Sciatic nerve (tissue), 2 donors: ENCODE results near the gene TMEM218. TPM values are rescaled to one million over a fixed set of nuclear protein-coding genes. Genes with fewer than 3 reads are reported as not detected.

ENCODE experiments used
- ATAC-seq: fragments of 200-7000 bp; cut with Tn5 transposase; one replicate; pipeline ENCODE4 v1.9.1; 2020; ENCODE audit warnings: mild to moderate bottlenecking, moderate library complexity
- DNase-seq: peaks from one replicate; pipeline ENCODE4 v3.0.0-alpha.2; 2020; ENCODE audit warnings: low spot score
- intact Hi-C: fragments of 100-400 bp; cut with DNase I; formaldehyde crosslinking; loops from one replicate; pipeline ENCODE4 v1.14.2; 2022
- total RNA-seq: library from RNA; stranded (reverse); fragmentation: NEBNext Ultra II Directional; extraction: Animal tissue kit (Norgen Biotek cat#: 25700); gene quantifications from one replicate; pipeline ENCODE4 v1.2.1, GENCODE V29; 2021
- donor health status: DM: no; HTN: no; CAD: no.
- donor health status: DM: no; HTN: no; CAD: no.

TMEM218 gene
- total RNA-seq = 15.2 TPM

DNA sequence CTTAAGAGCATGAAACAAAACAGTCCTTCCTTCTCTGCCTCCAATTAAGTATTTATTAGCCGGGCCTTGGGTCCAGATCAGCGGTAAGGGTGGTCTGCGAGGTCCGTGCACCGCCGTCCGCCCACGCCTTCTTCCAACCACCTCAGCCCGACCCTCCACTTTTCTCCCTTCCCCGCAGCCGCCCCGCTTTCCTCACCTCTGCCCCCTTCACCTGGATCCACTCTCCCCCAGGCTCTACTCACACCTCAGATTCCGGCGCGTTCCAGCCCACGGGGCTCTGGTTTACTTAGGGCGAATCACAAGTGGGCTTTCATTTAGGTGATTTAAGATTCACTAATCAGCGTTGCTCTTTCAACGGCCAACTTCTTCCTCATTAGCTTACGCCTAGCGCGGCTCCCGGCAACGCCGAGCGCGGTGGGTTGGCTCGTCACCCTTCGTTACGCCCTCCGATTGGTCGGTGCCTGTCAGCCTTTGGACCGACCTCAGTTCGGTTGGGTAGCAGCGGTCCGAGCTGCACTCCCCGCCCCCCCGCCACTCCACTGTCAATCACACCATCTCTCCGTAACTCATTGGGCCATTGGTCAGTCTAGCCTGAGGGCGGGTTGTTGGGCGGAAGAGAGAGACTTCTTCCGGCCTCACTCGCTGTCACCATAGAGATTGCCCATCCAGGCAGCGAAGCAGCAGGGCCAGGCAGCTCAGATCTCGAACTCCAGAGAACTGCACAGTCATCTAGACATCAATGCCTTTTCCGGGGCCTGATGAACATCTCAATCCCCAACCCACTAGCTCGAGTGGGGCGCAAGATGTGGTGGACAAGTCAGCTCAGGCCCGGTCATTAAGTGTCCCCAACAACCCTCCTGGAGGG lies at the start of gene TMEM218:
Gene TMEM218 (minus strand): TSS at position 284 of the 865 bp plus-strand sequence. CDS start 9,385 bp downstream, outside the sequence.
- ATAC-seq (peak; percentile 100), DNase-seq (peak; percentile 99)
- intact Hi-C loops = no loop called here

DNA sequence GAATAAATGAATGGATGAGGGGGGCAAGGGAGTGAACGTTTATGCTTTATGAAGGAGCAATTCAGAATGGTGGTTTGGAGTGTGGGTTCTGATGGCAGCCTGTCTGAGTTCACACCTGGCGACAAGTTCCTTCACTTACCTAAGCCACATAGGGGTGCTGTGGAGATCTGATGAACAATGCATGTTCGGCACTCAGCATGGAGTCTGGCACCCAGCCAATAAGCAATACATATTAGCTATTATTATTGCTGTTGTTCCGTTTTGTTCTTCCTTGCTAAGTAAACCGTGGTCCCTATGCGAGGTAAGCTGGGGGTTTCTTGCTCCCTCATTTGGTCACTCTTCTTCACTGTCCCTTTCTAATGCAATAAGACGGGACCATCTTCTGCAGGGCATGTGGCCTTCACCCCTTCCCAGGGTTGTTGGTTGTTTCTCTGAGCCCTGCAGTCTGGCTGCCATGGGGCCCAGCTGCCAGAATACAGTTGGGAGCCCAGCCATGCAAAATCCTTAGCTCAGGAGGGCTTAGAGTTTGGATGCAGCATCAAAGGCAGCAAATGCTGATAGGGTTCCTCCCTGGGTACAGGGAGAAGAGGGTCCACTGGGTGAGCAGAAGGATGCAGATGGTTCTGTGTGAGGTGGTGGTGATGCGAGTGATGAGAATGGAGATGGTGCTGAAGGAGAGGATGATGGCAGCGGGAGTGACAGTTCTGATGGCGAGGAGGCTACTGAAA lies 46.7 kb upstream of the TMEM218 start:
- ATAC-seq = no peak
- DNase-seq = no peak
- intact Hi-C loops = loop anchor here (10.0 kb wide), 1 partner anchor 247 kb away; no protein-coding TSS in a partner anchor

DNA sequence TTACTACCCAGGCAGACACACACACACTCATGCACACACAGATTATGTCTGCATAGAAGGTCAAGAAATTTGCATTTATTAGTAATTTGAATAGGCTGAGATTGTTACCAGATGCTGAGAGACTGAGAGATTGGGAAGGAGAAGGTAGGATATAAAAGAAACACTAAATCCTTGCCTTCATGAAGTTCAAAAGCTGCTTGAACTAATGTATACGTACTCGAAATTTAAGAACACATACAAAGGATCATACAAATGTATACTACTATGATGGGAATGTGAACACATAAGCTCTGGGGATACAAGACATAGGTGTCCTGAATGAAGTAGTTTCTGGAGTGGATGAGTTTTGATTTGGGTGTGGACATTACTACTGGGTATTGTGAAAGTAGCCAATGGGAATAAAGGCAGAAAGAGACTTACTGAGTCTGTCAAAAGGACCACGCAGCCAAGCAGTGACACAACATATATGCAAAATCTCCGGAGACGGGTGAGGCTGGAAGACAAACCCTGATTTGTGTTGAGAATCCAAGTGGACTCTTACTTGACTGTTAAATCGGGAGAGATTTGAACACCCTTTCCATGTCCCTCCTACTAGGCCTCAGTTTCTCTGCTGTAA lies 45.8 kb upstream of the TMEM218 start:
- intact Hi-C loops = loop anchor here (10.0 kb wide), 1 partner anchor 248 kb away; no protein-coding TSS in a partner anchor
- ATAC-seq = no peak
- DNase-seq = no peak

DNA sequence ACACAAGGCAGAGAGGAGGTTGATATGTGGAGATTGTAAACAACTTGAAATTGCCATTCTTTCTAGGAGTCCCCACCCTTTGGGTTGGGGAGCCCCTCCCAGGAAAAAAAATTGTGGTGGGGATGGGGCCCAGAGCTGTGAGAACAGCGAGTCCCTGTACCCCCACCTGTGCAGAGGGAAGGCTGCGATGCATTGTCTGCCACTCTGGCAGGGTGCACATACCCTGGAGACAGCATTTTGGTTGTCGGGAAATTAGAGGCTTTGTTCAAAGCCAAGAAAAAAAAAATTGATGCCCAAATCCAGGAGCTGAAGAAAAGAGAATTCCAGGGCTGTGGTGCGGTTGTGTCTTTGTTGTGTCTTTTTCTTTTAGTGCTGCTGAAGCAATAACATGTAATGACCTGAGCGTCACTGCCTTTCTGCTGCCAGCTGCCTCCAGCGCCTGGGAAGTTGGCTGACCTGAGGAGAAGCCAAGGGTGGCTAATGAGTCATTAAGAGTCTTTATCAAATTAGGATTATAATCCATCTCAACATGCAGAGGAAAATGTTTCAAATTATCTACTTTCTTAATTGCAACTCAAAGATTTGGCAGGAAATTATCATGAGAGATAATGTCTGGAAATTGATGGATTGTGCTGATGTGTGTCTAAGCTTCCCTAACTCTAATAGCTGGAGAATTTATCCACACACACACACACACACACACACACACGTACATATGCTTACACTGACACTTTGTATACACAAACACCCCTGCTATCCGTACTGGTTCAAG lies 45.1 kb upstream of the TMEM218 start:
- DNase-seq = no peak
- intact Hi-C loops = loop anchor here (10.0 kb wide), 1 partner anchor 248 kb away; no protein-coding TSS in a partner anchor
- no peak for ATAC-seq

DNA sequence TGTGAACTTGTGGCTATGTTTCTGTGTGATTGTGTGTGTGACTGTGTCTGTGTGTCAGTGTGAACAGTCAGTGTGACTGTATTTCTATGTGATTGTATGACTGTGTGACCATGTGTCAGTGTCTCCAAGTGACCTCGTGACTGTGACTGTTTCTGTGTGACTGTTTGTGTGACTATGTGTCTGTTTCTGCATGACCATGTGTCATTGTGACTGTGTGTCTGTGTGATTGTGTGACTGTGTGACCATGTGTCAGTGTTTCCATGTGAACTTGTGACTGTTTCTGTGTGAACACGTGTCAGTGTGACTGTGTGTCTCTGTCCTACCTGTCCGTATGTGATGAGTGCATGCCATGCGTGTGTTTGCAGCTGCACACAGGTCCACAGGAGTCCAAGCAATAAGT lies 44.3 kb upstream of the TMEM218 start:
- ATAC-seq (no peak), DNase-seq (no peak)
- intact Hi-C loops = loop anchor here (10.0 kb wide), 1 partner anchor 249 kb away; no protein-coding TSS in a partner anchor

DNA sequence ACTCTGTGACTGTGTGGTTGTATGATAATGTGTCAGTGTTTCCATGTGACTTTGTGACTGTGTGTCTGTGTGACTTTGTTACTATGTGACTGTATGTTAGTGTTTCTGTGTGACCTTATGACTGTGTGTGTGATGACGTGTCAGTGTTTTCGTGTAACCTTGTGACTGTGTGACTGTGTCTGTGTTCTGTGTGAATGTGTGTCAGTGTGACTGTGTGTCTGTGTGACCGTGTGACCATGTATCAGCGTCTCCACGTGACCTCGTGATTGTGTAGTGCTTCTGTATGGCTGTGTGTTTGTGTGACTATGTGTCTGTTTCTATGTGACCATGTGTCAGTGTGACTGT lies 43.6 kb upstream of the TMEM218 start:
- ATAC-seq (no peak), DNase-seq (no peak)
- intact Hi-C loops = loop anchor here (10.0 kb wide), 1 partner anchor 250 kb away; no protein-coding TSS in a partner anchor

DNA sequence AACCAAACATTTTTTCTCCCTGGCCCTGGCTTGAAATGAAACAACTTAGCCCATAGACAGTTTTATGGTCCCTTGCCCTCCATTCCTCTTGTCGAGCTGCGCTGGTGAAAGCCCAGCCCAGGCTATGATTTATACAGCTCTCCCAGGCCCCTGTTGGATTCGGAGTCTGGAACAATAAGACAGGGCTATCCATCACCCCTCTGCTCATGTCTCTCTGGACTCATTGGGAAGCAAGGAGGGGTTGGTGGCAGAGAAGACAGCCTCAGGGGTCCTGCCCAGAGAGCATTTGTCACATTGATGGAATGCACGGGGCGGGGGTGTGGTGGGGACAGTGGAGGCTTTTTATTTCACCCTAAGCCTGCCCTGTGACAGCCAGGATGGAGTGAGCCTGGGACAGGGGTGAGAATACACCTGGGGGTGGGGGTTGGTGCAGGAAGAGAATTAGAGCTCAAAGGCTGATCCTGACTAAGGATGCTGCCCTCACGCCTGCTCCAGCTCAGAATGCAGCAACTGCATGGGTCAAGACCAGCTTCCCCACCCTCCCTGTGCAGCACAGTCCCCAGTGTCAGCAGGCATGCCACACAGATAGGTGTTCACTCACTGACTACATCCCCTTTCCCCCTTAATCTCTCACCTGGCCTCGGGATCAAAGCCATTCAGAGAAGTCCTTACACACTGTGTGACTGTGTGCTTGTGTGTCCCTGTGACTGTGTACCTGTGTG lies 43.1 kb upstream of the TMEM218 start:
- intact Hi-C loops = loop anchor here (10.0 kb wide), 1 partner anchor 250 kb away; no protein-coding TSS in a partner anchor
- ATAC-seq = no peak
- no peak for DNase-seq

DNA sequence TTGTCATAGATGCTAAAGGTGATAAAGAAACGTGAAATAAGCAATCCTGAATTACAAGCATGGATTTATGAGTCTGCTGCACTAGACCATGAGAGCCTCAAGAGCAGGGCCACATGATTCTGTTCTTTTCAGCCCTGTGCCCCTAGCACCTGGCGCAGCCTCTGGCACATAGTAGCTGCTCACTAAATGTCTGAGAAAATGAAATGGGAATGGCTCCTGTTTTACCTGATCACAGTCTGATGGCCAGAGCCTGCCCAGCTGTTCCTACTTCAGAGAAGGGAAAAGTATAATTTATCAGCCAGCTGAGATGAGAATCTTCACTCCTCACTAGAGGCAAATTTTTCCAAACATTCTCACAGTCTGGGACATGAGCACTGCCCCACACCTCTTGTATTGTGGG lies 42.4 kb upstream of the TMEM218 start:
- no peak for DNase-seq
- intact Hi-C loops = loop anchor here (10.0 kb wide), 1 partner anchor 251 kb away; no protein-coding TSS in a partner anchor
- ATAC-seq = no peak

DNA sequence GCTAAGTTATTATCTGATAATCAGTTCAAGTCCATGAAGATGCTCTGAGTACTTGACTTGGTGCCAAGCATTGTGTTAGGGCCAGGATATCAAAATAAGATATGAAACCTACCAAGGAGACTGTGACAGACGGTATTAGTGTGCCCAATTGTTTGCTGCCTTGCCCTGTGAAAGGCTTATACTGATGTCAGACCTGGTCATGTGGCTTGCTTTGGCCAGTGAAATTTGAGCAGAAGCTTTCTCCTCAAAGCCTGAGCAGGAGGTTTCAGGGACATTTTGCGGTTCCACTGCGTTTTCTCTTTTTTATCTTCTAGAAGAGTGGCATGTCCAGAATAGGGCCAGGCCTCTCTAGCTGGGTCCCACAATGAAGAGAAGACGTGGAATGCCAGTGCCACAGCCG lies 37.3 kb upstream of the TMEM218 start:
- DNase-seq (no peak), ATAC-seq (no peak)
- intact Hi-C loops = no loop called here

DNA sequence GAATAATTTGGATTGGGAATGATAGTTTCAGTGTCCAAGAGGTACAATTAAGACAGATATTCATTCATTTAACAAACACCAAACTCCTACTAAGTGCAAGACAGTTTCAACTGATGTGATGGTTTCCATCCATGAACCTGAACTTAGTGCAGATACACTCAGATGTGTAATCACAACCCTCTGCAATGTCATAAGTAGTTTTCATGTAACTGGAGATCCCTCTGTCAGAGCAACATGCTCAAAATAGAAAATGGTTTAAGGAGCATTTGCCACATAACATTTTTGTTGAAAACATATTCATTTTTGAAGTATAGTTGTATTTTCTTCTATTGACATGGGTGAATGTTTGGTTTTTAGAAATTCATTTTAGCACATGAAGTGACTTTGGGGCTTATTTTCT lies 36.6 kb upstream of the TMEM218 start:
- ATAC-seq = no peak
- no peak for DNase-seq
- intact Hi-C loops = no loop called here

DNA sequence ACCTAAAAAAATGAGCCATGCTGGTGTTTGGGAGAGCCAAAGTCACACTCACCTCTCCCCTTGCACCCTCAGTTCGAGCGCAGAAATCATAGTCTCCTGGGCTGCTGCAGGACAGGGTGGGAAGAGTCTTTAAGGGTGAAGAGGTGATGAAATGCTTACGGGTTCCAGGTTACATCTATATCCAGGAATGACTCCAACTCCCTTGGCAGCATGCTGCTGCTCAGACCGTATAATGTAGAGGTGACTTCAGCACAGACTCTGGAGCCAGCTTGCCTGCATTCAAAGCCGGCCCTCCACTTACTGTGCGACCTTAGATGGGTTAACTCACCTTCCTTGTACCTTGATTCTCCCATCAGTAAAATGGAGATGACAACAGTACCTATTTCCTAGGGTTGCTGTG lies 35.9 kb upstream of the TMEM218 start:
- DNase-seq (no peak), ATAC-seq (no peak)

DNA sequence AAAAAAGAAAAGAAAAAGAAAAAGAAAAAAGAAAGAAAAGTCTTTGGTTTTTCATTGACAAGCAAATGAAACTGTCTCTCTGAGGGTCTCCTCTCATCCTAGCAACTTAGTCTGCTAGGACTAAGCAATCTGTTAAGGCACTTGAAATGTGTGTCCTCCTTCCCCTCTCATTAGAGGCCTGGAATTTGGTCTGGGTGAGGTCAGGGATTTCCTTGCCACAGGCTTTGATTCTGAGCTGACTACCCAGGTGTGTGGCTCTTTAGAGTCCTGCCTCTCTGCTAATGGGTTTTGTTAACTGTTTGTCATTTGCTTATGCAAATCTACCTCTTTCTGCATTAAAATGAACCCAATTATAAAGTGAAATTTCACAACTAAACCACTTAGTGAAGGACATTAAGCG lies 34.8 kb upstream of the TMEM218 start:
- ATAC-seq (no peak), DNase-seq (no peak)
- intact Hi-C loops = no loop called here

More for the DNA sequence above, 35.9 kb upstream of the TMEM218 start:
- intact Hi-C loops = no loop called here

DNA sequence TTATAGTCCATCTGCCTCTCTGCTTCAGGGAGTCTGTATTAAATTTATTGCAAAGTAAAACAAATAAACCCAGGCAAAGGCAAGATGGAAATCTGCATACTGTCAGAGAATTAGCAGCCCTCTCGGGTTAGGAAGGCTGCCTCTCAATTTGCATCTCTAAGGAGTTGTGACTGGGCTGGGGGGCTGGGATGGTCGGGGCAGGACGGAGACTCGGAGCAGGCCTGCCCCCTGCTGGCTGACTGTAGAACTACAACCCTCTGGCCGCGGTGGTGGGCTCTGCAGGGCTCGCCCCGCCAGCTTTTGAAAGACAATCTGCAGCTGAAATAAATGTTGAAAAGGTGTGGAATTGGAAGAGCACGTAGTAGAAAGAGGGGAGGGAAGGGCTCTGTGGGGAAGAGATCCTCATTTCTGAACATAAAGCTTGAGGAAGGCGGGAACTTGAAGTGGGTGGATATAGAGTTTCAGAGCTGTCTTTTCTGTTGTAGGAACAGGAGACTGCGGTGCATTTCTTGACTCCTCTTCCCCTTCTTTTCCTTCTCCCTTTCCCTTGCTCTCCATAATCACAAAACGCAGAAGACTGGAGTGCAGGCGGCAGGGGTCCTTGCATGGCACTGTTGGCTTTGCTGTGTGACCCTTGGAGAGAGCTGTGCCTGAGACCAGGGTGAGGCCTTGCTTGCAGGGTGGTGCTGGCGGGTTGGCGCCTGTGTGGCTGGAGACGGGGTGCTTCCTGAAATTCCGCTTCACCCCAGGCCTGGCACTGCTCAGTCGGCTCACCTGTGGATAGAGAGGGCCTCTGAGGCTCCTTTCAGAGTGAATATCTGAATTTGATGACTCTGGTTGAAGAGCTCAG lies 30.5 kb upstream of the TMEM218 start:
- intact Hi-C loops = no loop called here
- ATAC-seq = peak; percentile 84
- peak; percentile 69 for DNase-seq

DNA sequence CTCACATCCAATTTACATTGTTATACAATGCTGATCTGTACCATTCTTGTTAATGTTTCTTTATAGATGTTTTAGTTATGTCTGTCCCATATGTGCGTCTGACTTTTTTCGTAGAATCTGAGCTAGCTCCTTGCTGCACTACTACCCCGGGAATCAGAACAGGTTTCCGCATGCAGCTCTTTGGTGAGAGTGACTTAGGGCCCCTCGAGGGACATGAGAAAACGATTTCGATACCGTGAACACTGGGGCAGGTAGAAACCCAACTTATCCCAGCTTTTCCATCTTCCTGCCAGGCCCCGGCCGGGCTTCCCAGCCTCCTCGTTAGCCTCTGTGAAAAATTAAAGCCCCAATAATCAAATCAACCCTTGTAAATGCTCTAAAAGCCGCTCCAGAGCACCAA lies 29.8 kb upstream of the TMEM218 start:
- intact Hi-C loops = no loop called here
- DNase-seq (no peak), ATAC-seq (no peak)

DNA sequence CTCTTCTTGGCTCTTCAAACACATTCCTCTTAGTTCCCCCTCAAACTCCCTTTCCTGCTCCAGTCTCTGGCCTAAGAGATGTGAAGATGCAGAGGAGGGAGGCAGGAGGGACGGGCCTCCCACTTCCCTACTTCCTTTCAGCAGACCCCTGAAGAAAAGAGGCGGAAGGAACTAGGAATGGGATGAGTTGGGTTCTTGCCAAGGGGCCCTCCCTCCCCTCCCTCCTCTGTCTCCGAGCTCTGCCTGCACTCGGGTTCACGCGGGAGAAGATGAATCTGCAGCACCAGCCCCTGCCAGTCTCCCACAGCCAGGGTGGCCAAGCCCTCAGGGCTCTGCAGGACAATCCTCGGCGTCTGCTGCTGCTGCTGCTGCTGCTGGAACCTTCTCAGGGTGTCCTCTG lies 28.8 kb upstream of the TMEM218 start:
- ATAC-seq = no peak

DNA sequence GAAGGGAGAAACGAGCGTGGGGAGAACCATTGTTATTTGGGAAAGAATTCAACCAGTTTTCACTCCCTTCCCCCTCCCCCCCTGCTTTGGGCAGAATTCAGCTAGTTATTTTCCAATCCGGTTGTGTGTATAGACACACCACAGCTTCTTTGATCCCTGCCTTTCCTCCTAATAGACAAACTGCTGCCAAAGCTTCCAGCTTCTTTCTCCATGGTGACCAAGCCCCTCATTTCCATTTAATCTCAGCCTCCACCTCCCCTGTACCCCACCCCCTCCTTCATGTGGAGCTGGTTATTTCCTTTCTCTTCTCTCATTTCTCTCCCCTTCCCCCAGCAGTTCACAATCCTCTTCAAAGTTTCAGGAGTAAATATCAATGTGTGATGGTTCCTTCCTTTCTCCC lies 28.4 kb upstream of the TMEM218 start:
- intact Hi-C loops = no loop called here
- ATAC-seq (no peak), DNase-seq (no peak)

More for the DNA sequence above, 28.8 kb upstream of the TMEM218 start:
- no peak for DNase-seq
- intact Hi-C loops = no loop called here

DNA sequence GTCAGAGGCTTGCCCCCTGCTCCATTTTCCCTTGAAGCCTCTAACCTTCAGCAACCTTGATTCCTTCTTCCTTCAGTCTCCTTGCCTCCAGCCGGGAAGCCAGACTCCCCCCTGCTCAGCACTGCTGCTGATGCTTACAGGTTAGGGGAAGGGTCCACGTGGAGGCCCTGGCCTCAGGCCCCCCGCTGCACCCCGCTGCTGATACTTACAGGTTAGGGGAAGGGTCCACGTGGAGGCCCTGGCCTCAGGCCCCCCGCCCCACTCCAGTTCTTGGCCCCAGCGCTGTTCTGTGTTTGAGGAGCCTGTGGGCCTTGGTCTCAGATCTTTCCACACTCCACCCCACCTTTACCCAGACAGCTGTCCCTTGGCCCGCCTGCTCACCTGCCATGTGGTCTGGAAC lies 27.5 kb upstream of the TMEM218 start:
- ATAC-seq (no peak), DNase-seq (no peak)
- intact Hi-C loops = no loop called here
